Right atrium auricular region (tissue), 2 donors: ENCODE results near the gene XRRA1. TPM values are rescaled to one million over a fixed set of nuclear protein-coding genes. Genes with fewer than 3 reads are reported as not detected.
"Not testable (repeated sequence)": the region's sequence is repeated elsewhere in the genome, so short reads cannot be mapped to it uniquely, and the experiment has no call there.

Experiments
- DNase-seq: peaks from one replicate; pipeline ENCODE4 v3.0.0-alpha.2; 2019; ENCODE audit warnings: low spot score
- H3K27ac ChIP-seq, 2 donors: fragments of 200-600 bp; sonication (generic); 1 replicate in 1 of 2; 2 replicates in 1 of 2; pipeline ENCODE4 v1.5.1; 2016 to 2019
- H3K27me3 ChIP-seq, 2 donors: fragments of 200-600 bp; sonication (generic); one replicate each; pipeline versions ENCODE4 v1.5.1 to v1.6.0; 2017 to 2019
- H3K36me3 ChIP-seq: fragments of 200-600 bp; sonication (generic); one replicate; pipeline ENCODE4 v1.5.1; 2016
- H3K4me1 ChIP-seq, 2 donors: fragments of 200-600 bp; sonication (generic); one replicate each; pipeline versions ENCODE4 v1.5.1 to v1.6.0; 2017 to 2019
- H3K4me3 ChIP-seq, 2 donors: fragments of 200-600 bp; sonication (generic); 1 replicate in 1 of 2; 2 replicates in 1 of 2; pipeline ENCODE4 v1.5.1; 2017 to 2019; ENCODE audit warnings: mild to moderate bottlenecking in 1 of 2, moderate library complexity in 1 of 2
- H3K9me3 ChIP-seq, 2 donors: fragments of 200-600 bp; sonication (generic); one replicate each; pipeline ENCODE4 v1.5.1; 2019
- CTCF ChIP-seq, 2 donors: fragments of 200-600 bp; sonication (generic); IDR thresholded peaks; one replicate each; pipeline ENCODE4 v1.5.1; 2019; ENCODE audit warnings: antibody characterized with exemption in 2 of 2
- total RNA-seq, 2 donors: library from RNA; depleted of rRNA; stranded (reverse); fragments of >200 nt; gene quantifications; one replicate each; pipeline ENCODE4 v1.1.0, GENCODE V29; 2016

XRRA1 gene
- total RNA-seq, 2 donors from 2014 or later: 6.8 to 8.1 TPM

- Histone ChIP-seq H3K9me3 (peaks cover 0 to 8% of the 10 kb centered on the region in 2 donors), H3K27ac (no peak overlapping the region), H3K4me1 (peaks cover 0 to 15% of the 10 kb centered on the region in 2 donors), H3K36me3 (no peaks in the 10 kb centered on the region), H3K4me3 (no peak overlapping the region), H3K27me3 (no peaks in the 10 kb centered on the region)
- no peak for TF ChIP-seq CTCF (IDR thresholded peaks at IDR 0.05)
- DNase-seq: no peak
Observed at GRCh38 chr11:74826901-74827300, 122.0 kb downstream of the XRRA1 start.

- H3K36me3 ChIP-seq, H3K27ac ChIP-seq, H3K4me3 ChIP-seq, DNase-seq, H3K27me3 ChIP-seq, H3K9me3 ChIP-seq: not testable (repeated sequence)
- peaks cover 0 to 24% of the 10 kb centered on the region in 2 donors for H3K4me1 ChIP-seq
Observed at GRCh38 chr11:74825596-74825995, 123.3 kb downstream of the XRRA1 start.

- H3K27me3 ChIP-seq: no peaks in the 10 kb centered on the region
- no peak for DNase-seq
- H3K4me1 ChIP-seq: peaks cover 0 to 27% of the 10 kb centered on the region in 2 donors
- no peaks in the 10 kb centered on the region for H3K36me3 ChIP-seq
- H3K9me3 ChIP-seq: peaks cover 0 to 8% of the 10 kb centered on the region in 2 donors
- no peak overlapping the region for H3K27ac ChIP-seq
- no peak overlapping the region for H3K4me3 ChIP-seq
- no peak for TF ChIP-seq CTCF (IDR thresholded peaks at IDR 0.05)
Observed at GRCh38 chr11:74824285-74824982, 124.5 kb downstream of the XRRA1 start.

- TF ChIP-seq CTCF (IDR thresholded peaks at IDR 0.05): no peak
- Histone ChIP-seq H3K27me3 (no peaks in the 10 kb centered on the region), H3K27ac (peak overlapping the region in 1 of 2 donors; percentile 6), H3K36me3 (peaks cover 8% of the 10 kb centered on the region), H3K4me3 (no peak overlapping the region), H3K9me3 (peaks cover 0 to 8% of the 10 kb centered on the region in 2 donors), H3K4me1 (peaks cover 0 to 34% of the 10 kb centered on the region in 2 donors)
- no peak for DNase-seq
Observed at GRCh38 chr11:74822170-74822569, 126.7 kb downstream of the XRRA1 start.

GRCh38 chr11:74820763-74821162 is 128.1 kb downstream of the XRRA1 start:
- peaks cover 8% of the 10 kb centered on the region for H3K36me3 ChIP-seq
- H3K4me1 ChIP-seq: peaks cover 0 to 34% of the 10 kb centered on the region in 2 donors
- TF ChIP-seq CTCF (IDR thresholded peaks at IDR 0.05): no peak
- no peak for DNase-seq
- no peak overlapping the region for H3K27ac ChIP-seq
- peaks cover 0 to 8% of the 10 kb centered on the region in 2 donors for H3K9me3 ChIP-seq
- H3K27me3 ChIP-seq: no peaks in the 10 kb centered on the region
- H3K4me3 ChIP-seq: no peak overlapping the region

GRCh38 chr11:74819400-74819799 is 129.5 kb downstream of the XRRA1 start:
- no peaks in the 10 kb centered on the region for H3K27me3 ChIP-seq
- TF ChIP-seq CTCF (IDR thresholded peaks at IDR 0.05): no peak
- H3K9me3 ChIP-seq: peaks cover 0 to 5% of the 10 kb centered on the region in 2 donors
- no peak overlapping the region for H3K4me3 ChIP-seq
- H3K4me1 ChIP-seq: peaks cover 0 to 34% of the 10 kb centered on the region in 2 donors
- no peak for DNase-seq
- peaks cover 8% of the 10 kb centered on the region for H3K36me3 ChIP-seq
- no peak overlapping the region for H3K27ac ChIP-seq
